Measurements from ENCODE around the gene MAL.

The MAL gene

DNA sequence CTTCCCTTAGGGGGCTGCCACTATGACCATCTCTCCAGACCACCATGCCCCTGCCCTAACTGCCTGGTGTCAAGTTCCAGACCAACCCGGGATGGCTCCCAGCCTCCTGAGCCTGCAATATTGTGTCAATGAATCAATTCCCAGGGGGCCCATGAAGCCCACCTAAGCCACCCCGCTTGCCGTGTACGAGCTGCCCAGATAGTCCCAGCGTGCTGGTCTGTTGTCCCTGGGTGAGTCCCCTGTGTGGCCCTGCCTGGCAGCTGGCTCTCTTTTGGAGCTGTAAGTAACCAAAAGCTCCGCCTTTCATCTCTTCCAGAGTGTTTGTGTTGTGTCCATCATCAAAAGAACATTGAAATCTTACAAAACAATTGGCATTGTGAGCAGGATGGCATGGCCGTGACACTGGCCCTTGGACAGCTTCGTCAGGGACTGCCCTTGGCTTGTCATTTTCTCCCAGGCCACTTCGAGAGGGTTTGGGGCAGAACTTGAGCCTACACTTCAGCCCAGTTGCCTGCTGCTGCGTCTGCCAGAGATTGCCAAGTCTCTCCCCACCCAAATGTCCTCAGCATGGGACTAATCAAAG is 11.3 kb upstream of the MAL start:
- no peak for TF ChIP-seq MYC (IDR thresholded peaks at IDR 0.05; ENCODE audit: low read depth, low read length)
- TF ChIP-seq CTCF (IDR thresholded peaks at IDR 0.05; ENCODE audit: low read depth, low read length), result no peak
- no peak for TF ChIP-seq POLR2A (IDR thresholded peaks at IDR 0.05; ENCODE audit: extremely low read depth, insufficient read length)
- TF ChIP-seq MAX (IDR thresholded peaks at IDR 0.05; ENCODE audit: low read depth, low read length), result no peak
- DNase-seq (ENCODE audit: low read depth), result no peak
- no peak overlapping the region for H3K4me3 ChIP-seq (ENCODE audit: low read depth, low read length)

DNA sequence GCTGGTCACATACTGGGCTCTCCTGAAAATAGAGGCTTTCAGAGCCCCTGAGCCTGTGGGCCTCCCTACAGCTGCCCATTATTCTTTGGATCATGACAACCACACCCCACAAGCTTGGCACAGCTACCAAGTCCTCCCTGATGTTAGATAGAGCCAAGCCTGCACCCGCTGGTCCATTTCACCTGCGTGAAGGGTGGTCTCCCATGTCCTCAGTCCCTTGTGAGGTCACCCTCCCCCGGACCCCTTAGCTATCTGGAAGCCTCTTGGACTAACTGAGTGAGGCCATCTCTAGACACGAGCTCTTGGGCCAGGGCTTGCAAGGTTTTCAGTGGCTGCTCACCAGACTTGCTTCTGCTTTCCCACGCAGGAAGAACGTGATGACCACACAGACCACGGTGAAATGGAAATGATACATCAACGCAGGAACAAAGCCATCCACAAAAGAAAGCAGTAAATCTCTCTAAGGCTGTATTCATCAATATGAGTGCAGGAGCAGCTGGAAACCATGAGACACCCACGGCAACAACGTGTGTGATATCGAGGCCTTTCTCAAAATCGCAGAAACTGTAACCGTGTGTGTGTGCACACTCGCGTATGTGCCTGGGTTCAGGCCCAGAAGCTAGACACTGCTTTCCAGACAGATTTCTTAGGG is 10.1 kb upstream of the MAL start:
- H3K4me3 ChIP-seq (ENCODE audit: low read depth, low read length), result no peak overlapping the region
- TF ChIP-seq MYC (IDR thresholded peaks at IDR 0.05; ENCODE audit: low read depth, low read length) (no peak), CTCF (IDR thresholded peaks at IDR 0.05; ENCODE audit: low read depth, low read length) (no peak), MAX (IDR thresholded peaks at IDR 0.05; ENCODE audit: low read depth, low read length) (no peak), POLR2A (IDR thresholded peaks at IDR 0.05; ENCODE audit: extremely low read depth, insufficient read length) (no peak)
- no peak for DNase-seq (ENCODE audit: low read depth)

GRCh38 chr2:95016616-95017015 is 8.9 kb upstream of the MAL start:
- TF ChIP-seq MYC (IDR thresholded peaks at IDR 0.05; ENCODE audit: low read depth, low read length) (no peak), POLR2A (IDR thresholded peaks at IDR 0.05; ENCODE audit: extremely low read depth, insufficient read length) (no peak), CTCF (IDR thresholded peaks at IDR 0.05; ENCODE audit: low read depth, low read length) (no peak), MAX (IDR thresholded peaks at IDR 0.05; ENCODE audit: low read depth, low read length) (no peak)
- no peak for DNase-seq (ENCODE audit: low read depth)
- H3K4me3 ChIP-seq (ENCODE audit: low read depth, low read length), result no peak overlapping the region

DNA sequence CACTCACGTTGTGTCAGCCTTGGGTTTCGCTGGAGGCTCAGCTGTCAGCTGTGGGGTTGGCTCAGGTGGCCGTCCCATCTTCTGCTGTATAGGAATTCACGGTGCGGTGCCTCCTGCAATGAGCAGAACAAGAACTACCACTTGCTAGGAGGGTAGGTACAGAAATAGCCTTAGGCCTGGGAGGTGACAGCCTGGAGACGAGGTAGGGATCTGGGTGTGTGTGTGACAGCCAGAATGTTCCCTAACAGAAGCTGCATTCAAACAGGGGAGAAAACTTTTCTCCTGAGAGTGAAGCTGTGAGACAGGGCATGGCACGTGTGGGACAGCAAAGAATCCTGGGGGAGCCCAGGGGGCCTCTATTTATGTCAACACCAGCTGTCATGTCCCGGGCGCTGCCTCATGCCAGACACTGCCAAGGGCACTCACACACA is 8.4 kb upstream of the MAL start:
- no peak for DNase-seq (ENCODE audit: low read depth)
- no peak for TF ChIP-seq MAX (IDR thresholded peaks at IDR 0.05; ENCODE audit: low read depth, low read length)
- TF ChIP-seq CTCF (IDR thresholded peaks at IDR 0.05; ENCODE audit: low read depth, low read length), result no peak
- no peak for TF ChIP-seq POLR2A (IDR thresholded peaks at IDR 0.05; ENCODE audit: extremely low read depth, insufficient read length)
- no peak overlapping the region for H3K4me3 ChIP-seq (ENCODE audit: low read depth, low read length)

DNA sequence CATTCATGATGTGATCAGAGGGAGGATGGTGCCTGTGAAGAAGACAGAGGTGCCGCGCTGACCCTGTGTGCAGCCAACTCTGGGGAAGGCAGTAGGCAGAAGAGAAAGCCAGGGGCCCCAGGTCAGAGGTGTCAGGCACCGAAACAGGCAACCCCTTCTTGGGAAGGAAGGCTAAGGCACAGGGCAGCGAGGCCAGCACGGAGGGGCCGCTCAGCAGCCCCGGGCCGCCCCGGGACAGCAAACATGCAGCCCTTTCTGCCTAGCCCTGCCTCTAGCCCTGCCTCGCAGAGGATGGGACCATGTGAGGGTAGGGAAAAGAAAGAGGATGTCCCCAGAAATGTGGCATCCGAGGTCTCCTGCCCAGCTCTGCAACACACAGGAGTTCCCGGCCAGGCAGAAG is 7.7 kb upstream of the MAL start:
- no peak for DNase-seq (ENCODE audit: low read depth)
- TF ChIP-seq POLR2A (IDR thresholded peaks at IDR 0.05; ENCODE audit: extremely low read depth, insufficient read length) (no peak), CTCF (IDR thresholded peaks at IDR 0.05; ENCODE audit: low read depth, low read length) (no peak), MYC (IDR thresholded peaks at IDR 0.05; ENCODE audit: low read depth, low read length) (no peak), MAX (IDR thresholded peaks at IDR 0.05; ENCODE audit: low read depth, low read length) (no peak)
- H3K4me3 ChIP-seq (ENCODE audit: low read depth, low read length), result no peak overlapping the region
